RWPE2 (cell line): ENCODE data around the gene TOPBP1.

Experiments
- ATAC-seq: fragments of 200-7000 bp; cut with Tn5 transposase; 3 replicates; pipeline ENCODE4 v1.9.1; 2021; ENCODE audit warnings: low read depth
- DNase-seq: peaks from one replicate; pipeline ENCODE4 v3.0.0-alpha.2; 2020; ENCODE audit warnings: low spot score
- H3K27ac ChIP-seq: fragments of 450-650 bp; 2 replicates; pipeline ENCODE4 v1.5.1; 2017; ENCODE audit warnings: mild to moderate bottlenecking; ENCODE audit not compliant: poor library complexity, severe bottlenecking
- H3K27me3 ChIP-seq: fragments of 250-450 bp; sonication (Bioruptor Pico); 2 replicates; pipeline ENCODE4 v1.5.1; 2021; ENCODE audit warnings: mild to moderate bottlenecking, moderate library complexity; ENCODE audit not compliant: insufficient read depth, poor library complexity, severe bottlenecking
- H3K36me3 ChIP-seq: fragments of 250-450 bp; sonication (Bioruptor Pico); 2 replicates; pipeline ENCODE4 v1.5.1; 2020; ENCODE audit warnings: low read depth, mild to moderate bottlenecking, moderate library complexity
- H3K4me1 ChIP-seq: fragments of 250-450 bp; sonication (Bioruptor Pico); 2 replicates; pipeline ENCODE4 v1.5.1; 2021; ENCODE audit warnings: mild to moderate bottlenecking, moderate library complexity; ENCODE audit not compliant: insufficient read depth, poor library complexity, severe bottlenecking
- H3K4me3 ChIP-seq: fragments of 250-450 bp; sonication (Bioruptor Pico); 2 replicates; pipeline ENCODE4 v1.5.1; 2021; ENCODE audit warnings: mild to moderate bottlenecking, moderate library complexity; ENCODE audit not compliant: severe bottlenecking
- H3K9me3 ChIP-seq: fragments of 250-450 bp; sonication (Bioruptor Pico); 2 replicates; pipeline ENCODE4 v1.5.1; 2021; ENCODE audit warnings: mild to moderate bottlenecking, moderate library complexity; ENCODE audit not compliant: severe bottlenecking
- CTCF ChIP-seq: fragments of 450-650 bp; IDR thresholded peaks from one replicate; pipeline ENCODE4 v1.5.1; 2017; ENCODE audit warnings: mild to moderate bottlenecking, moderate library complexity; ENCODE audit not compliant: poor library complexity, severe bottlenecking

TOPBP1 gene

DNA sequence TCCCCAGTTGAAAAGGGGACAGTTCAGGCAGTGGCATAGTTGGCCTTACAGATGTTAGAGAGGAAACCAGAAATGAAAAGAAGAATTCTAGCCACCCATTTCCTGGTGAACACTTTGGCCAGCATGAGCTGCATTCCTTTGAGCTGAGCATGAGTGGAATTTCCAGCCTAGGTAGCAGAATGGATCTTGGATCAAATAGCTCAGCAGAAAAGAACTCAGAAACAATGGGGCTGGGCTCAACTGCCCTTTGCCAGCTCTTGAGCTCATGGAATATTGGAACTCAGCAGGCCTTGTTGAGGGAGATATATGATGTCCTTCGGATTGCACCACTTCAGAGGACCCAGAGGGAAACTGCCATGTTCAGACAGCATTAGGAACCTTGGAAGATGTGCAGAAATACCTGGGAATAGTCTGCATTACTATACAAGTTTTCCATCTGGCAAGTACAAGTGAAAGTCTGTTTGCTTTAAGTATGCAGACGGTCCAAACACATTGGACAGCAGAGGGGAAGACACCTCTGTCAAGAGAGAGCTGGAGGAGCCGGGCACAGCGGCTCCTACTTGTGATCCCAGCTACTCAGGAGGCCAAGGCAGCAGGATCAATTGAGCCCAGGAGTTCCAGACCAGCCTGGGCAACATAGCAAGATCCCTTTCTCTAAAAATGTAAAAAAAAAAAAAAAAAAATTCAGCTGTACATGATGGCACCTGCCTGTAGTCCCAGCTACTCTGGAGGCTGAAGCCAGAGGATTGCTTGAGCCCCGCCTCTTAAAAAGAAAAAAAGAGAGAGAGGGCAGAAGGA, 91.4 kb downstream of the TOPBP1 start:
- Histone ChIP-seq H3K4me1 (peaks cover 36% of the 10 kb centered on the region), H3K27me3 (no peaks in the 10 kb centered on the region), H3K36me3 (peaks cover 10% of the 10 kb centered on the region), H3K4me3 (no peak overlapping the region), H3K9me3 (no peaks in the 10 kb centered on the region), H3K27ac (peak overlapping the region; percentile 95)
- DNase-seq: peak; percentile 69
- ATAC-seq: peak; percentile 40
- no peak for TF ChIP-seq CTCF

- peak overlapping the region; percentile 95 for H3K27ac ChIP-seq
- peaks cover 36% of the 10 kb centered on the region for H3K4me1 ChIP-seq
- no peaks in the 10 kb centered on the region for H3K36me3 ChIP-seq
- TF ChIP-seq CTCF: no peak
- H3K4me3 ChIP-seq: no peak overlapping the region
- no peak for DNase-seq
- H3K27me3 ChIP-seq: no peaks in the 10 kb centered on the region
- no peaks in the 10 kb centered on the region for H3K9me3 ChIP-seq
- ATAC-seq: peak; percentile 75
These were observed 93.3 kb downstream of the TOPBP1 start for GRCh38 chr3:133568294-133569014.

DNA sequence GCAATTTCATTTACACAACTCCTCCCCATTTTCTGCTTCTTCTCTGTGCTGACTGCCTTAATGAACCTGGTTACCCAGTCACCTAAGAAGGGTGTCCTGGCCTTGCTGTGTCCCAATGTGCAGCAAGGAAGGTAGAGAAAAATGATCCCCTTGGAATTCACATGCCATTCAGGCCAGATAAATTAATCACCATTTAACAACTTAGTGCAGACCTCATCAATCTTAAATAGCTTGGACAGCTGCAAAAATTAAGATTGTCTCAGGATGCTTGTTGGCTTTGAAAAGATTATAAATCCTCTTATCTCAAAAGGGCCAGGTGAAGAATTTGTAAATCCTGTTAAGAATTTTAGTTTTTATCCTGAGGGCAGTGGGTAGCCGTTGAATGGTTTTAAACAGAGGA, 97.9 kb downstream of the TOPBP1 start:
- H3K36me3 ChIP-seq: no peaks in the 10 kb centered on the region
- ATAC-seq (no peak), DNase-seq (no peak)
- no peak overlapping the region for H3K27ac ChIP-seq
- no peaks in the 10 kb centered on the region for H3K9me3 ChIP-seq
- TF ChIP-seq CTCF: no peak
- no peak overlapping the region for H3K4me3 ChIP-seq
- no peaks in the 10 kb centered on the region for H3K27me3 ChIP-seq
- peaks cover 8% of the 10 kb centered on the region for H3K4me1 ChIP-seq

GRCh38 chr3:133563186-133563591, 98.6 kb downstream of the TOPBP1 start:
- no peak overlapping the region for H3K27ac ChIP-seq
- ATAC-seq (no peak), DNase-seq (no peak)
- no peak overlapping the region for H3K4me3 ChIP-seq
- H3K27me3 ChIP-seq: no peaks in the 10 kb centered on the region
- H3K36me3 ChIP-seq: no peaks in the 10 kb centered on the region
- H3K4me1 ChIP-seq: peaks cover 4% of the 10 kb centered on the region
- H3K9me3 ChIP-seq: no peaks in the 10 kb centered on the region
- TF ChIP-seq CTCF: no peak
